ENCODE data around the gene AVP.
A peak's percentile ranks its signal among the peaks of the same experiment; 100 is the strongest.
"Not testable (repeated sequence)": the region's sequence is repeated elsewhere in the genome, so short reads cannot be mapped to it uniquely, and the experiment has no call there.

The AVP gene, protein sequence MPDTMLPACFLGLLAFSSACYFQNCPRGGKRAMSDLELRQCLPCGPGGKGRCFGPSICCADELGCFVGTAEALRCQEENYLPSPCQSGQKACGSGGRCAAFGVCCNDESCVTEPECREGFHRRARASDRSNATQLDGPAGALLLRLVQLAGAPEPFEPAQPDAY

DNA sequence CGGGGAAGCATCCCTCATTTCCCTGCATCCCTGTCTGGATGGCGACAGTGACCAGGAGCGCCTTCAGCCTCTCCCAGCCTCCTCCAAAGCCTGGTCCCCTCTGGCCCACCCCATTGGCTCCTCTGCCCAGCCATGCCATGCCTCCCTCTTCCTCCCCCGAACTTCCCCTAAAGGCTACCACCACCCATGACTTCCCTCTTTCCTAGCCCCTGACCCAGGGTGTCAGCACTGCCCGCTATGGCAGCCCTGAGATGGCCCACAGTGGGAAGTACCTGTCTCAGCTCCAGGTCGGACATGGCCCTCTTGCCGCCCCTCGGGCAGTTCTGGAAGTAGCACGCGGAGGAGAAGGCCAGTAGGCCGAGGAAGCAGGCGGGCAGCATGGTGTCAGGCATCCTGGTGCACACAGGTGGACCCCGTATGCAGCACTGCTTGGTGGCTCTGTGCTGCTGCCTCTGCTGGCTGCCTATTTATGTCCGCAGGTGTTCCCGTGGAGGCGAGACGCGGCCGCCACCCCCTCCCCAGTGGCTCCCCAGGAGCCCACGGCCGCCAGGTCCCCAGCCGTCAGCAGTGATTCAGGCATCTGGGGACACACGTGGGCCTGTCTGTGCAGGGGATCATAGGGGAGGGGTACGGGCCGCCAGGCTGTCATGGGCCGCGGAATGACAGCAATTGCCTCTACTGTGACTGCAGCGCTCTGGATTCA is at the start of gene AVP:
AVP (minus strand) TSS at position 442 of the 703 bp plus-strand sequence; CDS start at position 392, 50 bp downstream.
- intact Hi-C loops (cut with DNase I): no loop called here
- DNase-seq: peak in 2 of 10 donors; percentile 62 to 67

GRCh38 chr20:3134151-3134550 is 49.6 kb upstream of the AVP start:
- no peak for DNase-seq
- intact Hi-C loops (cut with DNase I): no loop called here

DNA sequence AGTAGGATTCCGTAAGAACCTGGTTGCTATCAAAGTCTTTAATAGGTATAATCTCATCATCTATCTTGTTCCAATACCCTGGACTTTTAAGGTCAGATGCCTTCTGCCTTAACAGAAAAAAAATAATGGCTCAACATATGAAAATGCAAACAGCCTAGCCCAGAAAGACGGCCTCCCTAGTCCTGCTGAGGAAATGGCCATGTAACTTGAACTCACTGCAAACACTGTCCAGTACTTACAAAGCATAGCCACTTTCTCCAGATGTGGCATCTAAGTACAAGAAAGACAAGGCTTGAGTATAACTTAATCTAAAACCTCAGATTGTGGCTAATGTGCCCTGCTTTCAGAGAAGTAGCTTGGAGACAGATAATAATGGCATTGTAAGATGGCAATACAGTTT is 48.6 kb upstream of the AVP start:
- no peak for DNase-seq
- intact Hi-C loops (cut with DNase I): no loop called here

GRCh38 chr20:3130051-3130600 is 45.6 kb upstream of the AVP start:
- intact Hi-C loops (cut with DNase I): no loop called here
- no peak for DNase-seq

GRCh38 chr20:3129094-3129493 is 44.6 kb upstream of the AVP start:
- intact Hi-C loops (cut with DNase I): no loop called here
- DNase-seq: no peak

DNA sequence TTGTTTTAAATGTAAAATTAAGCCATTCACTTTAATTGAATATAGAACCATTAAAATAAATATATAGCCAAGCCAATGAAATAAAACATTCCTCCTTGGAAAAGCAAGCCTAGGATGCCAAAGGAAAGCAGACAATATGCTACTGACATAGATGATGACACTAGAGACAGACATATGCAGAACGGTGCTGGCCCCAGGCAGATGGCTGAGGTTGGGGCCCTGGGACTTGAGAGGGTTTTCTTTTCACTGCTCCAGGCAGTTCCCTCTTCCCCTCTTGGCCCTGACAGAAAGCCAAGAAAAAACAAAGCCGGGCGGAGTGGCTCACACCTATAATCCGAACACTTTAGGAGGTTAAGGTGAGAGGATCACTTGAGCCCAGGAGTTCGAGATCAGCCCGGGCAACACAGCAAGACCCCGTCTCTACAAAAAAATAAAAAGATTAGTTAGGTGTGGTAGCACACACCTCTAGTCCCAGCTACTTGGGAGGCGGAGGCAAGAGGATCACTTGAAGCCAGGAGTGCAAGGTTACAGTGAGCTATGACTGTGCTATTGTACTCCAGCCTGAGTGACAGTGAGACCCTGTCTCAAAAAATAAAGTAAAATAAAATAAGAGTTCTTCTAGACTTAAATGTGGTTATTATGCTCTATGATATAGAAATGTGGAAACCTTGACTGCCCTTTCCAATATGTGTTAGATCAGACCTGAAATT is 43.9 kb upstream of the AVP start:
- intact Hi-C loops (cut with DNase I): no loop called here
- no peak for DNase-seq

DNA sequence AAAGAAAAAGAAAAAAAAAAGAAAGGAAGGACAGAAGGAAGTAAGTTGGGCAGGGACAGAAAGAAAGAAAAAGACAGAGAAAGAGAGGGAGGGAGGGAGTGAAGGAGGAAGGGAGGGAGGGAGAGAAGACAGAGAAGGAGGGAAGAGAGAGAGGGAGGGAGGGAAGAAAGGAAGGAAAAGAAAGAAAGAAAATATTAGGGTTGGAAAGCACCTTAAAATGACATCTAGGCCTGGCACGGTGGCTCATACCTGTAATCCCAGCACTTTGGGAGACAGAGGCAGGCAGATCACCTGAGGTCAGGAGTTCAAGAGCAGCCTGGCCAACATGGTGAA is 42.0 kb upstream of the AVP start:
- no peak for DNase-seq
- intact Hi-C loops (cut with DNase I): no loop called here

GRCh38 chr20:3125776-3126526 is 41.4 kb upstream of the AVP start:
- intact Hi-C loops (cut with DNase I); DNase-seq: not testable (repeated sequence)

DNA sequence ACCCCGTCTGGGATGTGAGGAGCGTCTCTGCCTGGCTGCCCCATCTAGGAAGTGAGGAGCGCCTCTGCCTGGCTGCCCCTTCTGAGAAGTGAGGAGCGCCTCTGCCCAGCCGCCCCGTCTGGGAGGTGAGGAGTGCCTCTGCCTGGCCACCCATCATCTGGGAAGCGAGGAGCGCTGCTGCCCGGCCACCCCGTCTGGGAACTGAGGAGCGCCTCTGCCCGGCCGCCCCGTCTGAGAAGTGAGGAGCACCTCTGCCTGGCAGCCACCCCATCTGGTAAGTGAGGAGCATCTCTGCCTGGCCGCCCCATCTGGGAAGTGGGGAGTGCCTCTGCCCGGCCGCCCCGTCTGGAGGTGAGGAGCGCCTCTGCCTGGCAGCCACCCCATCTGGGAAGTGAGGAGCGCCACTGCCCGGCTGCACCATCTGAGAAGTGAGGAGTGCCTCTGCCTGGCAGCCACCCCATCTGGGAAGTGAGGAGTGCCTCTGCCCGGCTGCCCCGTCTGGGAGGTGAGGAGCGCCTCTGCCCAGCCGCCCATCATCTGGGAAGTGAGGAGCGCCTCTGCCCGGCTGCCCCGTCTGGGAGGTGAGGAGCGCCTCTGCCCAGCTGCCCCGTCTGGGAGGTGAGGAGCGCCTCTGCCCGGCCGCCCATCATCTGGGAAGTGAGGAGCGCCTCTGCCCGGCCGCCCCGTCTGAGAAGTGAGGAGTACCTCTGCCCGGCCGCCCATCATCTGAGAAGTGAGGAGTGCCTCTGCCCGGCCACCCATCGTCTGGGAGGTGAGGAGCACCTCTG is 40.4 kb upstream of the AVP start:
- intact Hi-C loops (cut with DNase I): not testable (repeated sequence)
- DNase-seq: peak in 2 of 10 donors; percentile 79 to 85

DNA sequence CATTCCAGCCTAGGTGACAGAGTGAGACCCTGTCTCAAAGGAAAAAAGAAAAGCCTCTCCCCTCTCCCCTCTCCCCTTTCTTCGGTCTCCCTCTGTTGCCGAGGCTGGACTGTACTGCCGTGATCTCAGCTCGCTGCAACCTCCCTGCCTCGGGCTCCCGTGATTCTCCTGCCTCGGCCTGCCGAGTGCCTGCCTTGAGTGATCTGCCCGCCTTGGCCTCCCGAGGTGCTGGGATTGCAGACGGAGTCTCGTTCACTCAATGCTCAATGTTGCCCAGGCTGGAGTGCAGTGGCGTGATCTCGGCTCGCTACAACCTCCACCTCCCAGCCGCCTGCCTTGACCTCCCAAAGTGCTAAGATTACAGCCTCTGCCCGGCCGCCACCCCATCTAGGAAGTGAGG is 39.6 kb upstream of the AVP start:
- intact Hi-C loops (cut with DNase I); DNase-seq: not testable (repeated sequence)

DNA sequence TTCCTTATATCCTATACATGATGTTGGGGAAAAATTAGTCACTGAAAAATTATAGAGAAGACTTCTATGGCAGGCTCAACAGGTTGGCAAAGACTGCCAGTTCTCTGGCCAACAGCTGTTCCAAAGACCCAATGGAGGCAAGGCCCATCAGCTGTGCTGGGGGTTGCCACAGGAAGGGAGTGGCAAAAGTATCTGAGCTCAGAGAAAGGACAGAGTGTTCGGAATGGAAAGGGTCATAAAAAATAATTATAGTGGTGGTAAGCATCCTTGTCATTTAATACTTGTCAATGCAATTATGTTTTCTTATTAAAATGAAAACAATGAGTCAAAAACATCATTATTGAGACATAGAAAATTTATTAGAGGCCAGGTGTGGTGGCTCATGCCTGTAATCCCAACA is 39.0 kb upstream of the AVP start:
- intact Hi-C loops (cut with DNase I): no loop called here
- DNase-seq: no peak

GRCh38 chr20:3121955-3122610 is 37.6 kb upstream of the AVP start:
- intact Hi-C loops (cut with DNase I): no loop called here
- peak in 1 of 10 donors; percentile 32 for DNase-seq

- intact Hi-C loops (cut with DNase I): no loop called here
Measured at GRCh38 chr20:3121271-3121911, 36.9 kb upstream of the AVP start.

DNA sequence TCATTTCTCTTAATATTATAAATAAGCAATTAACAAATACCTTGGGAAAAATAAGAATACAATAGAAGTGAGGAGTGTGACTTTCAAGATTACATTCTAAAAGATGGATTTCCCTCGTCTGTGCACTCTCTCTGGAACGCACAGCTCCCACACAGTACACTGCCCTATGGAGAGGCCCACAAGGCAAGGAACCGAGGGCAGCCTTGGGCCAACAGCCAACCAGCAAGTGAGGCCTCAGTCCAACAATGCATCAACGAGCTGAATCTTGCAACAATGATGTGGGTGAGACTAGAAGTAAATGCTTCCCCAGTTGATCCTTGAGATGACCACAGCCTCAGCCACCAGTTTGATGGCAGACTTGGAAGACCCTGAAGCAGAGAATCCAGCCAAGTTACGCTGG is 34.5 kb upstream of the AVP start:
- intact Hi-C loops (cut with DNase I): no loop called here
- DNase-seq: peak in 1 of 10 donors; percentile 35

More at GRCh38 chr20:3121271-3121911, 36.9 kb upstream of the AVP start:
- DNase-seq: no peak

GRCh38 chr20:3117839-3118379 is 33.4 kb upstream of the AVP start:
- DNase-seq: peak in 8 of 10 donors; percentile 41 to 93 (median 58)
- intact Hi-C loops (cut with DNase I): not testable (repeated sequence)

GRCh38 chr20:3116341-3116740 is 31.8 kb upstream of the AVP start:
- intact Hi-C loops (cut with DNase I): no loop called here

DNA sequence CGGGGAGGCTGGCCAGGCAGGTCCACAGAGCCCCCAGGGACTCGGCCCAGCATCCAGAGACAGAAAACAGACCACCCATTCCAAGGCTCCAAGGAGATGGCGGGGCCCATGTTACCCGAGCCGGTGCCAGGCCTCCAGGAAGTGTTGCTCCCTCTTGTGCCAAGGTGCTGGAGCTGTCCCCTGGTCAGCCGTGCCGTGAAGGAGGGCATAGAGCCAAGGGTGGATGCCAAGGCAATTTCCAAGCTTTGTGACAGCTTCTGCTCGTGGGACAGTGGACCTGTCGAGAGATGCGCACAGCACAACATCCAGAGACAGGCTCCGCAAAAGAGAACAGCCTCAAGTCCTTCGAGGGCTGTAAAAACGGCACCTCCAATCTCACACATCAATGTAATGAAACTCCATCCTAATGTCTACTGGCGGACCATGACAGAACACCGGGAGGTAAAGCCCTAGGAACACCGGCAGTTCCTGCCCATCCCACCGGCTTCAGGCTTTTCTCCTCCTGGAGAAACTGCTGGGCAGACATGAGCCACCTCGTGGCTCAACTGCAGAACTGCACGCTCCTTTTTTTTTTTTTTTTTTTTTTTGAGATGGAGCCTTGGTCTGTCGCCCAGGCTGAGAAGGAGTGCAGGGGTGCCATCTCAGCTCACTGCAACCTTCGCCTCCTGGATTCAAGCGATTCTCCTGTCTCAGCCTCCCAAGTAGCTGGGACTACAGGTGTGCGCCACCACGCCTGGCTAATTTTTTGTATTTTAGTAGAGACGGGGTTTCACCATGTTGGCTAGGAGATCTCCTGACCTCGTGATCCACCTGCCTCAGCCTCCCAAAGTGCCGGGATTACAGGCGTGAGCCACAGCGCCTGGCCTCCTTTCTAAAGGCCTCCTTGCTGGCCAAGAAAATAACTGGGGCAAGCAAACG is 30.9 kb upstream of the AVP start:
- intact Hi-C loops (cut with DNase I): loop anchor here (1.0 to 2.0 kb wide), 2 partner anchors 41 to 61 kb away; no protein-coding TSS in a partner anchor
- DNase-seq: peak in 2 of 10 donors; percentile 78 to 89

More at GRCh38 chr20:3116341-3116740, 31.8 kb upstream of the AVP start:
- no peak for DNase-seq
